Measurements from ENCODE around the gene GPR180.
A peak's percentile ranks its signal among the peaks of the same experiment; 100 is the strongest.
"Not testable (repeated sequence)": the region's sequence is repeated elsewhere in the genome, so short reads cannot be mapped to it uniquely, and the experiment has no call there.

The GPR180 gene

GRCh38 chr13:94622344-94622743 is 20.7 kb downstream of the GPR180 start:
- peaks cover 85% of the 10 kb centered on the region for H3K36me3 ChIP-seq (ENCODE audit: control insufficient read depth, insufficient read depth, low read length, severe bottlenecking)
- H3K4me3 ChIP-seq (ENCODE audit: low read length) = no peak overlapping the region
- H3K27me3 ChIP-seq (replicated peaks; ENCODE audit: control insufficient read depth, insufficient read depth, low read length) = no peaks in the 10 kb centered on the region
- no peak overlapping the region for H3K9ac ChIP-seq (ENCODE audit: low read length)
- H3K4me1 ChIP-seq (ENCODE audit: control insufficient read depth, insufficient read depth, low read length) = no peaks in the 10 kb centered on the region
- H3K9me3 ChIP-seq (ENCODE audit: control insufficient read depth, low read length) = no peaks in the 10 kb centered on the region
- no peak for DNase-seq (ENCODE audit: low read depth)

GRCh38 chr13:94623316-94623715 is 21.7 kb downstream of the GPR180 start:
- Histone ChIP-seq H3K4me1 (ENCODE audit: control insufficient read depth, insufficient read depth, low read length) (no peaks in the 10 kb centered on the region), H3K9ac (ENCODE audit: low read length) (no peak overlapping the region), H3K9me3 (ENCODE audit: control insufficient read depth, low read length) (no peaks in the 10 kb centered on the region), H3K4me3 (ENCODE audit: low read length) (no peak overlapping the region), H3K27me3 (replicated peaks; ENCODE audit: control insufficient read depth, insufficient read depth, low read length) (no peaks in the 10 kb centered on the region), H3K36me3 (ENCODE audit: control insufficient read depth, insufficient read depth, low read length, severe bottlenecking) (peaks cover 95% of the 10 kb centered on the region)
- DNase-seq (ENCODE audit: low read depth) = no peak

GRCh38 chr13:94630858-94631257 is 29.2 kb downstream of the GPR180 start:
- DNase-seq (ENCODE audit: low read depth) = no peak
- Histone ChIP-seq H3K36me3 (ENCODE audit: control insufficient read depth, insufficient read depth, low read length, severe bottlenecking) (peaks cover 56% of the 10 kb centered on the region), H3K4me1 (ENCODE audit: control insufficient read depth, insufficient read depth, low read length) (no peaks in the 10 kb centered on the region), H3K9ac (ENCODE audit: low read length) (no peak overlapping the region), H3K9me3 (ENCODE audit: control insufficient read depth, low read length) (no peaks in the 10 kb centered on the region), H3K27me3 (replicated peaks; ENCODE audit: control insufficient read depth, insufficient read depth, low read length) (no peaks in the 10 kb centered on the region), H3K4me3 (ENCODE audit: low read length) (no peak overlapping the region)

- H3K9me3 ChIP-seq (ENCODE audit: control insufficient read depth, low read length) = no peaks in the 10 kb centered on the region
- no peaks in the 10 kb centered on the region for H3K4me1 ChIP-seq (ENCODE audit: control insufficient read depth, insufficient read depth, low read length)
- H3K9ac ChIP-seq (ENCODE audit: low read length) = no peak overlapping the region
- no peak overlapping the region for H3K4me3 ChIP-seq (ENCODE audit: low read length)
- DNase-seq (ENCODE audit: low read depth) = no peak
- H3K27me3 ChIP-seq (replicated peaks; ENCODE audit: control insufficient read depth, insufficient read depth, low read length) = no peaks in the 10 kb centered on the region
- H3K36me3 ChIP-seq (ENCODE audit: control insufficient read depth, insufficient read depth, low read length, severe bottlenecking) = peaks cover 41% of the 10 kb centered on the region
Measured at GRCh38 chr13:94632226-94632980, 30.7 kb downstream of the GPR180 start.

- H3K9me3 ChIP-seq (ENCODE audit: control insufficient read depth, low read length); H3K27me3 ChIP-seq (replicated peaks; ENCODE audit: control insufficient read depth, insufficient read depth, low read length); H3K4me3 ChIP-seq (ENCODE audit: low read length); H3K9ac ChIP-seq (ENCODE audit: low read length); H3K36me3 ChIP-seq (ENCODE audit: control insufficient read depth, insufficient read depth, low read length, severe bottlenecking); DNase-seq (ENCODE audit: low read depth); H3K4me1 ChIP-seq (ENCODE audit: control insufficient read depth, insufficient read depth, low read length): not testable (repeated sequence)
Measured at GRCh38 chr13:94636096-94636495, 34.4 kb downstream of the GPR180 start.

GRCh38 chr13:94636942-94637578 is 35.4 kb downstream of the GPR180 start:
- Histone ChIP-seq H3K4me3 (ENCODE audit: low read length) (no peak overlapping the region), H3K27me3 (replicated peaks; ENCODE audit: control insufficient read depth, insufficient read depth, low read length) (no peaks in the 10 kb centered on the region), H3K9me3 (ENCODE audit: control insufficient read depth, low read length) (peaks cover 2% of the 10 kb centered on the region), H3K9ac (ENCODE audit: low read length) (no peak overlapping the region), H3K36me3 (ENCODE audit: control insufficient read depth, insufficient read depth, low read length, severe bottlenecking) (peaks cover 7% of the 10 kb centered on the region), H3K4me1 (ENCODE audit: control insufficient read depth, insufficient read depth, low read length) (peaks cover 11% of the 10 kb centered on the region)
- no peak for DNase-seq (ENCODE audit: low read depth)

GRCh38 chr13:94637677-94638076 is 36.0 kb downstream of the GPR180 start:
- not testable (repeated sequence) for H3K4me3 ChIP-seq (ENCODE audit: low read length); H3K9me3 ChIP-seq (ENCODE audit: control insufficient read depth, low read length); H3K36me3 ChIP-seq (ENCODE audit: control insufficient read depth, insufficient read depth, low read length, severe bottlenecking); H3K9ac ChIP-seq (ENCODE audit: low read length); DNase-seq (ENCODE audit: low read depth); H3K27me3 ChIP-seq (replicated peaks; ENCODE audit: control insufficient read depth, insufficient read depth, low read length)
- peaks cover 12% of the 10 kb centered on the region for H3K4me1 ChIP-seq (ENCODE audit: control insufficient read depth, insufficient read depth, low read length)

GRCh38 chr13:94640721-94641120 is 39.1 kb downstream of the GPR180 start:
- Histone ChIP-seq H3K36me3 (ENCODE audit: control insufficient read depth, insufficient read depth, low read length, severe bottlenecking) (no peaks in the 10 kb centered on the region), H3K9me3 (ENCODE audit: control insufficient read depth, low read length) (peaks cover 2% of the 10 kb centered on the region), H3K4me3 (ENCODE audit: low read length) (no peak overlapping the region), H3K27me3 (replicated peaks; ENCODE audit: control insufficient read depth, insufficient read depth, low read length) (no peaks in the 10 kb centered on the region), H3K4me1 (ENCODE audit: control insufficient read depth, insufficient read depth, low read length) (peaks cover 12% of the 10 kb centered on the region), H3K9ac (ENCODE audit: low read length) (no peak overlapping the region)
- peak; percentile 44 for DNase-seq (ENCODE audit: low read depth)

- peaks cover 2% of the 10 kb centered on the region for H3K9me3 ChIP-seq (ENCODE audit: control insufficient read depth, low read length)
- no peak overlapping the region for H3K4me3 ChIP-seq (ENCODE audit: low read length)
- no peak overlapping the region for H3K9ac ChIP-seq (ENCODE audit: low read length)
- H3K36me3 ChIP-seq (ENCODE audit: control insufficient read depth, insufficient read depth, low read length, severe bottlenecking) = no peaks in the 10 kb centered on the region
- peak; percentile 84 for DNase-seq (ENCODE audit: low read depth)
- peaks cover 12% of the 10 kb centered on the region for H3K4me1 ChIP-seq (ENCODE audit: control insufficient read depth, insufficient read depth, low read length)
- H3K27me3 ChIP-seq (replicated peaks; ENCODE audit: control insufficient read depth, insufficient read depth, low read length) = no peaks in the 10 kb centered on the region
Measured at GRCh38 chr13:94641409-94641941, 39.8 kb downstream of the GPR180 start.

- DNase-seq (ENCODE audit: low read depth) = no peak
- Histone ChIP-seq H3K4me3 (ENCODE audit: low read length) (no peak overlapping the region), H3K9me3 (ENCODE audit: control insufficient read depth, low read length) (no peaks in the 10 kb centered on the region), H3K4me1 (ENCODE audit: control insufficient read depth, insufficient read depth, low read length) (peaks cover 2% of the 10 kb centered on the region), H3K27me3 (replicated peaks; ENCODE audit: control insufficient read depth, insufficient read depth, low read length) (no peaks in the 10 kb centered on the region), H3K36me3 (ENCODE audit: control insufficient read depth, insufficient read depth, low read length, severe bottlenecking) (no peaks in the 10 kb centered on the region), H3K9ac (ENCODE audit: low read length) (no peak overlapping the region)
Measured at GRCh38 chr13:94646904-94647303, 45.2 kb downstream of the GPR180 start.

- no peaks in the 10 kb centered on the region for H3K36me3 ChIP-seq (ENCODE audit: control insufficient read depth, insufficient read depth, low read length, severe bottlenecking)
- DNase-seq (ENCODE audit: low read depth) = no peak
- H3K9me3 ChIP-seq (ENCODE audit: control insufficient read depth, low read length) = no peaks in the 10 kb centered on the region
- H3K9ac ChIP-seq (ENCODE audit: low read length) = no peak overlapping the region
- peaks cover 3% of the 10 kb centered on the region for H3K27me3 ChIP-seq (replicated peaks; ENCODE audit: control insufficient read depth, insufficient read depth, low read length)
- peaks cover 7% of the 10 kb centered on the region for H3K4me1 ChIP-seq (ENCODE audit: control insufficient read depth, insufficient read depth, low read length)
- no peak overlapping the region for H3K4me3 ChIP-seq (ENCODE audit: low read length)
Measured at GRCh38 chr13:94656176-94656575, 54.5 kb downstream of the GPR180 start.

Data from adipocyte (in vitro differentiated cells).